ENCODE measurements around the gene TMEM39A. TPM values are rescaled to one million over a fixed set of nuclear protein-coding genes. Genes with fewer than 3 reads are reported as not detected.

Gene TMEM39A
- total RNA-seq, 1 experiment from 2014 or later: 87.1 TPM

DNA sequence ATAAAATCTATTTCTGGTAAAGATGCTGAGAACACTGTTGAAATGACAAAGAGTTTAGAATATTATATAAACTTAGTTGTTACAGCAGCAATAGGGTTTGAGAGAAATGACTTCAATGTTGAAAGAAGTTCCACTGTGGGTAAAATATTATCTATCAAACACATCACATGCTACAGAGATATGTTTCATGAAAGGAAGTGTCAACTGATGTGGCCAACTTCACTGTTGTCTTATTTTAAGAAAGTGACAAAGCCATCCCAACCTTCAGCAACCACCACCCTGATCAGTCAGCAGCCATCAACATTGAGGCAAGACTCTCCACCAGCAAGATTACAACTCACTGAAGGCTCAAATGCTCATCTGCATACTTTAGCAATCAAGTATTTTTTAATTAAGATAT, 20.2 kb downstream of the TMEM39A start:
- ChIA-PET CTCF (no interaction called here), POLR2A (interaction anchor here (0.9 kb wide), 1 partner anchor 147 kb away, joined by 3 read pairs; no protein-coding TSS in a partner anchor)
- H3K9me3 Mint-ChIP-seq (ENCODE audit: unreplicated experiment): no peaks in the 10 kb centered on the region
- no peaks in the 10 kb centered on the region for H3K27me3 Mint-ChIP-seq (ENCODE audit: insufficient read depth, unreplicated experiment)
- H3K36me3 Mint-ChIP-seq (ENCODE audit: insufficient read depth, unreplicated experiment): peaks cover 84% of the 10 kb centered on the region
- no peak overlapping the region for H3K4me3 Mint-ChIP-seq (ENCODE audit: unreplicated experiment)
- H3K27ac Mint-ChIP-seq (ENCODE audit: low read depth, unreplicated experiment): no peak overlapping the region
- no peaks in the 10 kb centered on the region for H3K4me1 Mint-ChIP-seq (ENCODE audit: insufficient read depth, unreplicated experiment)
- TF ChIP-seq, protein P1, sequence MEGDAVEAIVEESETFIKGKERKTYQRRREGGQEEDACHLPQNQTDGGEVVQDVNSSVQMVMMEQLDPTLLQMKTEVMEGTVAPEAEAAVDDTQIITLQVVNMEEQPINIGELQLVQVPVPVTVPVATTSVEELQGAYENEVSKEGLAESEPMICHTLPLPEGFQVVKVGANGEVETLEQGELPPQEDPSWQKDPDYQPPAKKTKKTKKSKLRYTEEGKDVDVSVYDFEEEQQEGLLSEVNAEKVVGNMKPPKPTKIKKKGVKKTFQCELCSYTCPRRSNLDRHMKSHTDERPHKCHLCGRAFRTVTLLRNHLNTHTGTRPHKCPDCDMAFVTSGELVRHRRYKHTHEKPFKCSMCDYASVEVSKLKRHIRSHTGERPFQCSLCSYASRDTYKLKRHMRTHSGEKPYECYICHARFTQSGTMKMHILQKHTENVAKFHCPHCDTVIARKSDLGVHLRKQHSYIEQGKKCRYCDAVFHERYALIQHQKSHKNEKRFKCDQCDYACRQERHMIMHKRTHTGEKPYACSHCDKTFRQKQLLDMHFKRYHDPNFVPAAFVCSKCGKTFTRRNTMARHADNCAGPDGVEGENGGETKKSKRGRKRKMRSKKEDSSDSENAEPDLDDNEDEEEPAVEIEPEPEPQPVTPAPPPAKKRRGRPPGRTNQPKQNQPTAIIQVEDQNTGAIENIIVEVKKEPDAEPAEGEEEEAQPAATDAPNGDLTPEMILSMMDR (IDR thresholded peaks at IDR 0.05; ENCODE audit: unreplicated experiment): no peak
- DNase-seq (ENCODE audit: unreplicated experiment): no peak
- intact Hi-C loops (cut with micrococcal nuclease): no loop called here
- BruUV-seq (replicated peaks): no TSS peak

DNA sequence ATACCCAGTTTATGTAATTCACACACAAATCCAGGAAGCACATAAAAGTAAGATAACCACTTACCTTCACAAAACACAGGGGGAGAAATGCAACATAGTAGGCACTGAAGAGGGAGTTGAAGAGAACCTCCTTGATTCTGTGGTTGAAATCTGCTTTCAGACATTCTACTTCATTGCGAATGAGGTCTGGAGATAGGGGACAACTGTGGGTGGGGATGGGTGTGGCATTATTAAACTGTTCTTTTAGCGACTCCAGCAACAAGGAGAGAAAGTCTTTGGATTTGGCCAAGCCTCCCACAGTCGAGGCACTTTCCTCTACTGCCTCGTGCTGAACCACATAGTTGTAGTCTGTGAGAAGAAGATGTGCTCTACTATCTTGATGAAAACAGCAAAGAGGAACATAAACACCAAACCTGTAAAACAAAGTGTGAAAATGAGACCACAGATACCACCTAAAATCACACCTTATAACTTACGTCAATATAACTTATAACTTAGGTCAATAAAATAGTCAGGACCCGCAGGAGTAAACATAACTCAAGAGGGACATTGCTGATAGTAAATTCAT, 25.6 kb downstream of the TMEM39A start:
- no peak for DNase-seq (ENCODE audit: unreplicated experiment)
- no peaks in the 10 kb centered on the region for H3K9me3 Mint-ChIP-seq (ENCODE audit: unreplicated experiment)
- no peak overlapping the region for H3K27ac Mint-ChIP-seq (ENCODE audit: low read depth, unreplicated experiment)
- TF ChIP-seq, protein P1 (IDR thresholded peaks at IDR 0.05; ENCODE audit: unreplicated experiment): no peak
- no peaks in the 10 kb centered on the region for H3K4me1 Mint-ChIP-seq (ENCODE audit: insufficient read depth, unreplicated experiment)
- H3K36me3 Mint-ChIP-seq (ENCODE audit: insufficient read depth, unreplicated experiment): peaks cover 85% of the 10 kb centered on the region
- no peak overlapping the region for H3K4me3 Mint-ChIP-seq (ENCODE audit: unreplicated experiment)
- intact Hi-C loops (cut with micrococcal nuclease): no loop called here
- no TSS peak for BruUV-seq (replicated peaks)
- POLR2A ChIA-PET: interaction anchor here (1.1 kb wide), 1 partner anchor 25 kb away, joined by 3 read pairs; the partner anchor contains the start of gene TMEM39A
- CTCF ChIA-PET: no interaction called here
- no peaks in the 10 kb centered on the region for H3K27me3 Mint-ChIP-seq (ENCODE audit: insufficient read depth, unreplicated experiment)

DNA sequence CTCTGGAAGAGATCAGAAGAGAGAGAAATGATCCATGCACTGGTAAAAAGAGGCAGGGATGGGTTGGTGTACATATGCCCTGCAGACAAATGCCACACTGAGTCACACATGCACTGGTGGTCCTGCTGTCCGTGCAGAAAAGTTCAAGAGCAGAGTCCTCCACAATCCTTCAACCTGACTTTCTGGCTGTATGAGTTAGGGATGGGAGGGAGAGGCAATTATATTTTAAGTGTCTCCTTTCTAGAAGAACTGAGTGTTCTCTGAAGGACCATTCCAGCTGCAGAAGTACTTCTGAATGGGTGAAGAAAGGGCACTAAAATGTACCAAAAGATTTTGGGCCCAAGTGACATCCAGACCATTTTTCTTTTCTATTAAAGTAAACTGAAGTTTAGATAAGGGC, 26.4 kb downstream of the TMEM39A start:
- POLR2A ChIA-PET: interaction anchor here (1.1 kb wide), 1 partner anchor 26 kb away, joined by 3 read pairs; the partner anchor contains the start of gene TMEM39A
- Mint-ChIP-seq H3K4me3 (ENCODE audit: unreplicated experiment) (no peak overlapping the region), H3K9me3 (ENCODE audit: unreplicated experiment) (no peaks in the 10 kb centered on the region), H3K36me3 (ENCODE audit: insufficient read depth, unreplicated experiment) (peaks cover 84% of the 10 kb centered on the region), H3K27ac (ENCODE audit: low read depth, unreplicated experiment) (no peak overlapping the region), H3K27me3 (ENCODE audit: insufficient read depth, unreplicated experiment) (no peaks in the 10 kb centered on the region), H3K4me1 (ENCODE audit: insufficient read depth, unreplicated experiment) (no peaks in the 10 kb centered on the region)
- DNase-seq (ENCODE audit: unreplicated experiment): no peak
- BruUV-seq (replicated peaks): no TSS peak
- CTCF ChIA-PET: no interaction called here
- intact Hi-C loops (cut with micrococcal nuclease): no loop called here
- TF ChIP-seq, protein P1 (IDR thresholded peaks at IDR 0.05; ENCODE audit: unreplicated experiment): no peak

DNA sequence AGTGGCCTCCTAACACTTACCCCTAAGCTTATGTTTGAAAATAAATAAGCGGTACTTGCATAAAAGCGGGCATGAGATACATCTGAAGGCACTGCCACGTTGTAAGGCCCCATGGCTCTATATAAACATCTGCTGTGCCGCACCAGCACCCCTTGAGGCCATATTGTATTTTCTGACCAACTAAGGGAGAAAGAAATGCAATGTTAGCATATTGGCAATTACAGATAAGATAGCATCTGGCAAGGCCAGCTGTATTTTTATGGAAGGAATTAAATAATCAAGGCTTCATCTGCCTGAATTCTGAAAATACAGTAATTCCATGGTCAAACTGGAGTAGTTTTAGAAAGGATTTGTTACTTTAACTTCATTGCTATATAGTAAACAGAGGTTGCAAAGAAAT, 28.7 kb downstream of the TMEM39A start:
- intact Hi-C loops (cut with micrococcal nuclease): no loop called here
- POLR2A ChIA-PET: interaction anchor here (1.1 kb wide), 1 partner anchor 14 kb away, joined by 4 read pairs; no protein-coding TSS in a partner anchor
- CTCF ChIA-PET: interaction anchor here (0.8 kb wide), 1 partner anchor 140 kb away, joined by 3 read pairs; the partner anchor contains the start of gene ARHGAP31
- TF ChIP-seq, protein P1 (IDR thresholded peaks at IDR 0.05; ENCODE audit: unreplicated experiment): no peak
- Mint-ChIP-seq H3K27me3 (ENCODE audit: insufficient read depth, unreplicated experiment) (no peaks in the 10 kb centered on the region), H3K9me3 (ENCODE audit: unreplicated experiment) (peaks cover 7% of the 10 kb centered on the region), H3K4me1 (ENCODE audit: insufficient read depth, unreplicated experiment) (no peaks in the 10 kb centered on the region), H3K27ac (ENCODE audit: low read depth, unreplicated experiment) (peak overlapping the region; percentile 23), H3K4me3 (ENCODE audit: unreplicated experiment) (no peak overlapping the region), H3K36me3 (ENCODE audit: insufficient read depth, unreplicated experiment) (peaks cover 92% of the 10 kb centered on the region)
- BruUV-seq (replicated peaks): no TSS peak
- DNase-seq (ENCODE audit: unreplicated experiment): no peak
